IgD-negative memory B cell (primary cell): ENCODE data around the gene NXN. TPM values are rescaled to one million over a fixed set of nuclear protein-coding genes. Genes with fewer than 3 reads are reported as not detected.
"Not testable (repeated sequence)": the region's sequence is repeated elsewhere in the genome, so short reads cannot be mapped to it uniquely, and the experiment has no call there.

Experiments used
- H3K27ac Mint-ChIP-seq, 3 donors: one replicate each; pipeline ENCODE4 v1.8.0; 2020 to 2022; ENCODE audit warnings: mild to moderate bottlenecking in 3 of 3, mixed read lengths in 3 of 3, moderate library complexity in 1 of 3
- H3K27me3 Mint-ChIP-seq: one replicate; pipeline ENCODE4 v1.8.0; 2021; ENCODE audit warnings: mixed read lengths
- H3K36me3 Mint-ChIP-seq: one replicate; pipeline ENCODE4 v1.8.0; 2020; ENCODE audit warnings: mild to moderate bottlenecking, mixed read lengths
- H3K4me1 Mint-ChIP-seq, 3 donors: one replicate each; pipeline ENCODE4 v1.8.0; 2020 to 2022; ENCODE audit warnings: mixed read lengths in 3 of 3, mild to moderate bottlenecking in 1 of 3
- H3K4me3 Mint-ChIP-seq, 4 donors: one replicate each; pipeline ENCODE4 v1.8.0; 2020 to 2022; ENCODE audit warnings: mild to moderate bottlenecking in 4 of 4, mixed read lengths in 4 of 4, moderate library complexity in 3 of 4
- H3K9me3 Mint-ChIP-seq, 3 donors: one replicate each; pipeline ENCODE4 v1.8.0; 2020 to 2021; ENCODE audit warnings: mixed read lengths in 3 of 3, mild to moderate bottlenecking in 1 of 3
- polyA plus RNA-seq: library from polyadenylated mRNA; unstranded; fragments of 300-500 nt; fragmentation: Illumina TruSeq; gene quantifications from one replicate; pipeline ENCODE4 v1.2.3, GENCODE V29; 2021

Gene NXN
- polyA plus RNA-seq, 1 donor from 2014 or later, result 0.18 TPM

DNA sequence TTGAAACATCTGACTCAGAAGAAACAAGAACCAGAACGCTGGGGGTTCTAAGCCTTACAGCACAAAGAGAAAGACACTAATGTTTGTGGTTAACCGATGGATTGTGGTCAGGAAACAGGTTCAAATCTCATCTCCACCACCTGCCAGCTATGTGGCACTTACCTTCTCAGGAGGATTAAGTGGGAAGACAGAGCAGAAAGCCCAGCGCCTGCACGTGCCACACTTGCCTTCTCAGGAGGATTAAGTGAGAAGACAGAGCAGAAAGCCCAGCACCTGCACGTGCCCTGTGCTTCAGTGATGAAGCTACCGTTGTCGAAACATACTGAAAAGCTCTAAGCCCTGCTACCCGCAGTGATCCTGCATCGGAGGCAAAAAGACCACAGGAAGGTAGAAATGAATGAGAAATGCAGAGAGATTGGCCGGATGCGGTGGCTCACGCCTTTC, 90.6 kb downstream of the NXN start:
- H3K36me3 Mint-ChIP-seq, result peaks cover 2% of the 10 kb centered on the region

DNA sequence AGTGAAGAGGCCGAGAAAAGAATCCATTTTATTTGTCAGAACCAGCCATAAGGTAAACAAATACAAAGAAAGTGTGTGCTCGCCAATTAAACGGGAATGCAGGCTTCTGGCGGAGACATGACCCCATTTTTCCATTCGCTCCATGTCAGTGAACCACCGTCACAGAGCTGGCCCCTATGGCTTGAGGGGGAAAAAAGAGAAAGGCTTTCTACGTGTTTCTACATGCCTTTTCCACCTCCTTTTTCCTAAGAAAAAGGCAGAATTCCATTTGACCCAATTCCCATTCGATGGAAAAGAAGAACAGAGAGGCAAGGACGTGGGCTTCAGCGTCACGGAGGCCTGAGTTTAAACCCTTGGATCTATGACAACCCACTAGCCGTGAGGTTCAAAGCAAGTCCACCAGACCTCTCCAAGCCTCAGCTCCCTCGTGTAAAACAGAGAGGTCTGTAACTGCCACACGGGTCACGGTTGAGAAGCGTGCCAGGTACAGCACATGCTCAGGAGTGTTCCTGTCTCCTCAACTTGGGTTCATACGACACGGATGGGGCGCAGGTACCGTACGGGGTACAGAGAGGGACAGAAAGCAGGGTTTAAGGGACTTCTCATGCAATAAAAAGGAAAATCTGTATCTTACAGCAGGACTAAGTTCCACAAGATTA, 91.9 kb downstream of the NXN start:
- no peaks in the 10 kb centered on the region for H3K4me1 Mint-ChIP-seq
- no peak overlapping the region for H3K27ac Mint-ChIP-seq
- peaks cover 2% of the 10 kb centered on the region for H3K36me3 Mint-ChIP-seq
- peaks cover 4% of the 10 kb centered on the region for H3K27me3 Mint-ChIP-seq
- H3K9me3 Mint-ChIP-seq, result no peaks in the 10 kb centered on the region
- H3K4me3 Mint-ChIP-seq, result no peak overlapping the region

More for the DNA sequence above, 90.6 kb downstream of the NXN start:
- H3K4me1 Mint-ChIP-seq, result no peaks in the 10 kb centered on the region
- H3K27ac Mint-ChIP-seq, result no peak overlapping the region
- no peaks in the 10 kb centered on the region for H3K9me3 Mint-ChIP-seq
- H3K27me3 Mint-ChIP-seq, result peaks cover 3% of the 10 kb centered on the region
- H3K4me3 Mint-ChIP-seq, result peak overlapping the region in 1 of 4 donors; percentile 73

DNA sequence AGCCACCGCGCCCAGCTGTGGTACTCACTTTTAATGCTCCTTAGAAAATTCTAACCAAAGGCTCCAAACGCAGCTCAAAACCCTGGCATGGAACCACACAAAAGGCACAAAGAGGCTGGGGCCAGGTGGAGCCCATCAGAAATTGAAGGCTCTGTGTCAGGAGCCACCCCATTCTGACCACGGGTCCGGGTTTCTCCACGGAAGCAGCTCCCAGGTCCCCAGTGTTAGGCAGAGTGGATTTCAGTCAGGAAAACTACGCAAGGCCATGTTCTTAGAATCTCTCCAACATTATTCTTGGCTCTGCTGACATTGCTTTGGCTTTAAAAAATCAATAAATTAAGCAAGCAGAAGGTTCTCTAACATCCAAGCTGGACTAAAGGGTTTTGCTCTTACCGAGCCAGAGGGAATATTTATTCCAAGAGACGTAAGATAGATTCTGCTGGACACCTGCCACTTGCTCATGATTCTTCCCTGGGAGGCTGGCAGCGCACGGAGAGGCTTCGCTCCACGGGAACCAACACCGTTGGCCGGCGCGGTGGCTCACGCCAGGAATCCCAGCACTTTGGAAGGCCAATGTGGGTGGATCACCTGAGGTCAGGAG, 93.5 kb downstream of the NXN start:
- H3K36me3 Mint-ChIP-seq, result peaks cover 2% of the 10 kb centered on the region
- H3K4me3 Mint-ChIP-seq, result no peak overlapping the region
- H3K27me3 Mint-ChIP-seq, result peaks cover 4% of the 10 kb centered on the region
- no peaks in the 10 kb centered on the region for H3K4me1 Mint-ChIP-seq
- H3K9me3 Mint-ChIP-seq, result no peaks in the 10 kb centered on the region
- no peak overlapping the region for H3K27ac Mint-ChIP-seq

DNA sequence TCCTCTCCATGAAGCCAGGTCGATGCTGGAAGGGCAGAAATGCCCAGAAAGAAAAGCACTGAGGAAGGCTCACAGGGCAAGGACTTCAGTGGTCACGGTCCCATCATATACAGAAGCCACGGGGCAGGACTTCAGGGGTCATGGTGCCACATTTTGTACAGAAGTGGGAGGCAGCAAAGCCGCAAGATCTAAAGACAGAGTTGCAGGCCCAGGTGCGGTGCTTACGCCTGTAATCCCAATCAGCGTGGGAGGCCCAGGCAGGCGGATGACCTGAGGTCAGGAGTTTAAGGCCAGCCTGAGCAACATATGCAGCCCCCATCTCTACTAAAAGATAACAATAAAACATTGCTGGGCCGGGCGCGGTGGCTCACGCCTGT, 96.0 kb downstream of the NXN start:
- Mint-ChIP-seq H3K27ac (no peak overlapping the region), H3K4me1 (peaks cover 3 to 5% (median 5%) of the 10 kb centered on the region in 3 donors), H3K27me3 (peaks cover 3% of the 10 kb centered on the region), H3K4me3 (no peak overlapping the region), H3K36me3 (no peaks in the 10 kb centered on the region), H3K9me3 (no peaks in the 10 kb centered on the region)

DNA sequence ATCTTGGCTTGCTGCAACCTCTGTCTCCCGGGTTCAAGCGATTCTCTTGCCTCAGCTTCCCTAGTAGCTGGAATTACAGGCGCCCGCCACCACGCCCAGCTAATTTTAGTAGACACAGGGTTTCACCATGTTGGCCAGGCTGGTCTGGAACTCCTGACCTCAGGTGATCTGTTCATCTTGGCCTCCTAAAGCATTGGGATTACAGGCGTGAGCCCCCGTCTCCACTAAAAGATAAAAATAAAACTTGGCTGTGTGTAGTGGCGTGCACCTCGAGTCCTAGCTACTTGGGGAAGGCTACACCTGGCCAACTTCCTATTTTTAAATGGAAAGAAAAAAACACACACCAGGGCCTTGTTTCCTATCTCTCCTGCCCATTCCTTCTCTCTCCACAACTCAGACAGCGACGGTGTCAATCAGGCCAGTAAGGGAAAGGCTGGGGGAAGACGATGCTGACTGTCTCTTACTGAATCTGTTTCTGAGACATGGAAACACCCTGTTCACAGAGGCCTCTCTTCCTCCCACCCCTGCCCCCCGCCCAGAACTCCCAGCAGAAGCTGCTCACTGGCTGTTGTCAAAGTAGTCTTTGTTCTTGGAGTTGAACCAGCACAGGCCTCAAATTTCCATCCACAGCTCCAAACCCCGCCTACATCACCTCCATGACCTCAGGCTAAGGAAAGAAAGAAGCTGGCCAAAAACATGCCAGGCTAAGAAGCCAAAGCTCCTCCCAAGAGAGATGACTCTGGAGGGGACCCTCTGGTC, 96.6 kb downstream of the NXN start:
- H3K4me1 Mint-ChIP-seq, result peaks cover 3 to 5% (median 5%) of the 10 kb centered on the region in 3 donors
- H3K36me3 Mint-ChIP-seq, result no peaks in the 10 kb centered on the region
- no peak overlapping the region for H3K27ac Mint-ChIP-seq
- no peaks in the 10 kb centered on the region for H3K9me3 Mint-ChIP-seq
- peaks cover 5% of the 10 kb centered on the region for H3K27me3 Mint-ChIP-seq
- no peak overlapping the region for H3K4me3 Mint-ChIP-seq

DNA sequence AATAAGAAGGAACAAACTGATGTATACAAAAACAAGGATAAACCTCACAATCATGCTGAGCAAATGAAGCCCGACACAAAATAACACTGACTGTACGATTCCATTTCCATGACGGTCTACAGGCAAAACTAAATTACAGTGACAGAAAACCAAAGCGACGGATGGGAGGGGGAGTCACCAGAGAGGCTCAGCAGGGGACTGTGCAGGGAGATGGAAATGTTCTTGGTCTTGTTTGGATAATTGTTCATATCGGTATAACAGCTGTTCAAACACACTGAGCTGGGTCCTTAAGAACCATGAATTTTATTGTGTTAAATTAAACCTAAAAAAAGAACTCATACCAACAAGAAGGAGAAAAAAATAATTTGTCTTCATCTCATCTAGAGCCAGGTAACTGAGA, 97.8 kb downstream of the NXN start:
- H3K9me3 Mint-ChIP-seq, result no peaks in the 10 kb centered on the region
- no peak overlapping the region for H3K27ac Mint-ChIP-seq
- peaks cover 3 to 5% (median 5%) of the 10 kb centered on the region in 3 donors for H3K4me1 Mint-ChIP-seq
- H3K36me3 Mint-ChIP-seq, result no peaks in the 10 kb centered on the region
- H3K4me3 Mint-ChIP-seq, result no peak overlapping the region
- H3K27me3 Mint-ChIP-seq, result peaks cover 10% of the 10 kb centered on the region

DNA sequence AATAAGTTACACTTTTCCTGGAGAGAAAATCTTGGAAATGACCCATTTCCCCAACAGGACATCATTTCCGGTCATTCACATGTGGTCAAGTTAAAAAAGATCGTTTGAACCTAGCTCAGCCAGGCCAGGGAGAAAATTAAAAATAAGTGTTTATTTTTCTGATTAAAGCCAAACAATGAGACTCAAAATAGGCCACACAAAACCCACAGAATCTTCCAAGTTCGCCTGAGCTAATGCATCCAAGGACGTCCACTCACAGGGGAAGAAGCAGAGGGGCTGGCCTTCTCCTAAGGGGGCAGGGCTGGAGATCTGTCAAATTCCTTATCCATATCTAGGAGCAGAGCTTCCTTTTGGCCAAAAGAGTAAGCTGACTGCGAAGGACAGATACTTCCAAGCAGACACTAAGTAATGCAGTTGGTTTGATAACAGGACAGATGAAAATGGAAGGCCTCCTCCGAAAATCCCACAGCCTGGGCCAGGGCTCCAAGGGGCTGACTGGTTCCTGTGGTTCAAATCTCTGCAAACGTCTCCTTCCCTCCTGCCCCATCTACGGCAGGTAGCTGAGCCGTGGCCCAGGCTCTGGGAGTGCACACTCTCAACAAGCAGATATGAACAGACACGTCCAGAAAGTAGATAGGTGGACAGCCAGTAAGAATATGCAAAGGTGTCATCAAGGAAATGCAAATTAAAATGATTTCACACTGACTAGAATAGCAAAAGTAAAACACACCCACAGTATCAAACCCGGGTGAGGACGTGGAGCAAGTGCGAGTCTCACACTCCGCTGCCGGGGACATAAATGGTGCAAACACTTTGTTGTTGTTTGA, 98.9 kb downstream of the NXN start:
- Mint-ChIP-seq H3K27me3 (peaks cover 10% of the 10 kb centered on the region), H3K36me3 (no peaks in the 10 kb centered on the region), H3K4me1 (peaks cover 5 to 6% (median 5%) of the 10 kb centered on the region in 3 donors)

DNA sequence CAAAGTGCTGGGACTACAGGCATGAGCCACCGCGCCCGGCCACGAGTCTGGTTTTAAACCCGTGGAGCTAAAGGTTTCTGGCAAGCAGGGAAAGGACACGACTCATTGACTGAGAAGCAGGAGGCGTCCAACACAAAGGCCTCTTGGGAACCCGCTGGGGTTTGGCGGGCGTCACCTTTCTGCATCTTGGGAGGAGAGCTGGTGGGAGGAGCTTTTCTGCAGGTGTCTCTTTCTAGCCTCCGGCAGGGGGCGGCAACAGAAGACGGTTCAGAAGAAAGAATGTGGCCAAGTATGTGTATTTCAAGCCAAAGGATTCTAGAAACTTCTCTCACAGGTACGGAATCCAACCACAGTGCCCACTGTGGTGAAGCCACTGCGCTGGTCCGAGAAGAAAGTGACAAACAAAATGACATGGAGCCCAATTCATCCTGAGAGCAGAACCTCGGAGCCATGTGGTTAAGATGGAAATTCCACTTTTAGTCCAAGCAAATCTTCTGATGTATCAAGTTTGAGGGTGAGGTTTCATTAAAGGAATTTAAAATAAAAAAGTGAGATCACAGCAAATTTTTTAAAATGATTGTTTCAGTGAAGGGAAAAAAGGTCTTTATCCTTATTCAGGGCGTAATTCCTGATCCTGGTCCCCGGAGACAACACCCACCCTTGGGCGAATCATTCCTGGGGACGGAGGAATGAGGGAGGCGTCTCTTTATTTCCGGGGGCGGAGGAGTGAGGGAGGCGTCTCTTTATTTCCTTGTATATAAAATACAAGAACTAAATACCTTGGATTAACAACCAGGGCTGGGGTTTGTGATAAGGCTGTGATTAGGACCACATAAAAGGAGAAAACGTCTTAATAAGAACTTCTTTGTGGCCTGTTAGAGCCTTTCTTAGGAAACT, 99.8 kb downstream of the NXN start:
- no peaks in the 10 kb centered on the region for H3K9me3 Mint-ChIP-seq
- no peaks in the 10 kb centered on the region for H3K36me3 Mint-ChIP-seq
- peaks cover 13% of the 10 kb centered on the region for H3K27me3 Mint-ChIP-seq
- H3K4me1 Mint-ChIP-seq, result peaks cover 5 to 6% (median 5%) of the 10 kb centered on the region in 3 donors
- H3K4me3 Mint-ChIP-seq, result peak overlapping the region in 1 of 4 donors; percentile 4
- H3K27ac Mint-ChIP-seq, result no peak overlapping the region

More for the DNA sequence above, 98.9 kb downstream of the NXN start:
- no peak overlapping the region for H3K4me3 Mint-ChIP-seq
- H3K9me3 Mint-ChIP-seq, result no peaks in the 10 kb centered on the region
- H3K27ac Mint-ChIP-seq, result no peak overlapping the region

DNA sequence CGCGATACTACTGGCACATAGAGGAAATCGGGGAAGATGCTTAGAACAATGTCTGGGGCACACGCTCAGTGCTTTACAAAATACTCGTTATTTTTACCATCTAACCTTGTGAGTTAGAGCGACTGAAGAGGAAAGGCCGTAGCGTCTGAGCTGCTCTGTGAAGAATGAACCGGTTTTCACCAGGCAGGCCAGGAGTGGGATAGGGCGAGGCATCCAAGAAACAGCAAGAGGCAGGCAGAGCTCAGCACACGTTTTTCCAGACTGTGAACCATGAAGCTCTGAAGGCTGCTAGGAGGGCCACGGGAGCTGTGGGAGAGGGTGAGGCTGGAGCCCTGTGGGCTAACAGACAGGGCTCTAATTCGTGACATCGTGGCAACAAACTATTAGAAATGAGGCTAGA, 101.9 kb downstream of the NXN start:
- H3K36me3 Mint-ChIP-seq, result no peaks in the 10 kb centered on the region
- H3K4me3 Mint-ChIP-seq, result no peak overlapping the region
- peaks cover 15% of the 10 kb centered on the region for H3K27me3 Mint-ChIP-seq
- no peak overlapping the region for H3K27ac Mint-ChIP-seq
- peaks cover 5 to 6% (median 5%) of the 10 kb centered on the region in 3 donors for H3K4me1 Mint-ChIP-seq
- no peaks in the 10 kb centered on the region for H3K9me3 Mint-ChIP-seq

DNA sequence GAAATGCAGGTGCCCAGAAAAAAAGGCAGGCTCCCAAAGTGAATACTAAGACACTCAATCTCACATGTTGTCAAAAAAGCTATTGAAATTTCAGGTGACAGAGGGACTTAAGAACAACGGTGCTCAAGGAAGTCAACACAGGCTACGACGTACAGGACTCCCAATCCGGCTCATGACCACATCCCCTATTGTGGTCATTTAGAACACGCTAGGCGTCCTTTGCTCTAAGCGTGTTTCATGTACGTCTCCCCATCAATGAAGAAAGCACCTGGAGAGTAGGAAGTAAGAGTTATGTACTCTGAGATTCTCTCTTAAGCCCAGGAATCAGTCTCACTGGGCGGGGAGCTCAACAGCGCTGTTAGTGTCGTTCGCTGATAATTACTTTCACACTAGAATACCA, 103.3 kb downstream of the NXN start:
- Mint-ChIP-seq H3K36me3 (peaks cover 3% of the 10 kb centered on the region), H3K4me3 (no peak overlapping the region), H3K27me3 (peaks cover 15% of the 10 kb centered on the region), H3K9me3 (no peaks in the 10 kb centered on the region), H3K4me1 (peaks cover 5 to 6% (median 5%) of the 10 kb centered on the region in 3 donors), H3K27ac (peak overlapping the region in 1 of 3 donors; percentile 63)

DNA sequence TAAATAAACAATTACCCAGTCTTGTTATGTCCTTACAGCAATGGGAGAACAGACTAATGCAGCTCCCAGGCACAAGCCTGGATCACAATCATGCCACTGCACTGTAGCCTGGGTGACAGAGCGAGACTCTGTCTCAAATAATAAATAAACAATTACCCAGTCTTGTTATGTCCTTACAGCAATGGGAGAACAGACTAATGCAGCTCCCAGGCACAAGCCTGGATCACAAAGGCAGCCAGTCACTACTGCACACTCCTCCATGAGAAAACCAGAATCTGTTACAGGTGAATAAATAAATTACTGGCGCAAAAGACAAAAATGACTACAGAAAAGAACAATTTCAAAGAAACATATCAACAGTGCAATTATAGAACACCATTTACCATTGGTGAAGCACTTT, 105.0 kb downstream of the NXN start:
- H3K27me3 Mint-ChIP-seq, result peaks cover 19% of the 10 kb centered on the region
- not testable (repeated sequence) for H3K27ac Mint-ChIP-seq, H3K4me3 Mint-ChIP-seq, H3K9me3 Mint-ChIP-seq, H3K36me3 Mint-ChIP-seq, H3K4me1 Mint-ChIP-seq

DNA sequence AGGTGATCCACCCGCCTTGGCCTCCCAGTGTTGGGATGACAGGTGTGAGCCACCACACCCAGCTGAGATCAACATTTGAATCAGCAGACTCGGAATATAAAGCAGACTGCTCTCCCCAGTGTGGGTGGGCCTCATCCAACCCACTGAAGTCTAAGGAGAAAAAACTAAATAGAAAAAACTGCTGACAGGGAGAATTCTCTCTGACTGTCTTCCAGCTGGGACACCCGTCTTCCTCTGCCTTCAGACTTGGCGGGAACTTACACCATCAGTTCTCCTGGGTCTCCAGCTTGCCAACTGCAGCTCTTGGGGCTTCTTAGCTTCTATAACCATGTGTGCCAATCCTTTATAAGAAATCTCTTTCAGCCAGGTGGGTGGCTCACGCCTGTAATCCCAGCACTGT, 106.7 kb downstream of the NXN start:
- Mint-ChIP-seq H3K36me3 (peaks cover 3% of the 10 kb centered on the region), H3K9me3 (peaks cover 0 to 3% (median 0%) of the 10 kb centered on the region in 3 donors), H3K4me3 (no peak overlapping the region), H3K4me1 (peaks cover 0 to 2% (median 2%) of the 10 kb centered on the region in 3 donors), H3K27ac (no peak overlapping the region), H3K27me3 (peaks cover 19% of the 10 kb centered on the region)

DNA sequence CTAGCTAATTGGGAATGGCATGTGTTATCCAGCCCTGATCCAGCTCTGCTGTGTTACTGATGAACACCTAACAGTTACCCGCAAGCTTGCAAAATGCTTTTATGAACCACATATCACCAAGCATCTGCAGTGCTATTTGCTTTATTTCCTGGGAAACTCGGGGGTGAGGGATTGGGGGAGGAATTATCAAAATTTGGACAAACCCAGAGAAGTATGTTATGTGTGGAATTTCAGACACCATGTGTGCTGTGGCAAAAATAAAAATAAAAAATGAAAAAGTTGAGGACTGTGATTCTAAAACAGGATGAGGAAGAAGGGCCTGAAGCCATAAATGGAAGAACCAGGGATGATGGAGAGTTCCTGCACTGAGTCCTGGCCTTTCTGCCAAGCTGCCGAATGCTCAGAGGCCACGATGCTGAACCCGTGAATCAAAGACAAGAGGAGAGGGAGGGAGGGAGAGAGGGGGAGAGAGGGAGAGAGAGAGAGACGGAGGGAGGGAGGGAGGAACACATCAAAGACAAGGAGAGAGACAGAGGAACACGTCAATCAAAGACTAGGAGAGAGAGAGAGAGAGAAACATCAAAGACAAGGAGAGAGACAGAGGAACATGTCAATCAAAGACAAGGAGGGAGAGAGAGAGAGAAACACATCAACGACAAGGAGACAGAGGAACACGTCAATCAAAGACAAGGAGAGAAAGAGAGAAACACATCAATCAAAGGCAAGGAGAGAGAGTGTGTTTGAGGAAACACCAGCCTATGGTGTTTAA, 107.6 kb downstream of the NXN start:
- H3K4me3 Mint-ChIP-seq, result no peak overlapping the region
- no peak overlapping the region for H3K27ac Mint-ChIP-seq
- H3K27me3 Mint-ChIP-seq, result peaks cover 15% of the 10 kb centered on the region
- H3K36me3 Mint-ChIP-seq, result peaks cover 3% of the 10 kb centered on the region
- peaks cover 0 to 2% (median 2%) of the 10 kb centered on the region in 3 donors for H3K4me1 Mint-ChIP-seq
- H3K9me3 Mint-ChIP-seq, result peaks cover 0 to 4% (median 0%) of the 10 kb centered on the region in 3 donors
